Coronary artery (tissue), 2 donors: Measurements from ENCODE around the gene ZBTB40.

Experiments used
- DNase-seq: peaks from one replicate; pipeline ENCODE4 v3.0.0-alpha.2; 2017; ENCODE audit warnings: low spot score
- H3K27ac ChIP-seq, 2 donors: fragments of 200-600 bp; sonication (generic); one replicate each; pipeline ENCODE4 v1.5.1; 2016 to 2019
- H3K4me3 ChIP-seq: fragments of 200-600 bp; sonication (generic); 2 replicates; pipeline ENCODE4 v1.5.1; 2016; ENCODE audit warnings: mild to moderate bottlenecking, moderate library complexity
- CTCF ChIP-seq: fragments of 200-600 bp; sonication (generic); IDR thresholded peaks from one replicate; pipeline ENCODE4 v1.5.1; 2019; ENCODE audit warnings: antibody characterized with exemption

The ZBTB40 gene

GRCh38 chr1:22570140-22570909, 118.7 kb downstream of the ZBTB40 start:
- Histone ChIP-seq H3K4me3 (no peak overlapping the region), H3K27ac (no peak overlapping the region)
- TF ChIP-seq CTCF: no peak
- DNase-seq: no peak

GRCh38 chr1:22572818-22573217, 121.2 kb downstream of the ZBTB40 start:
- Histone ChIP-seq H3K27ac (no peak overlapping the region), H3K4me3 (no peak overlapping the region)
- no peak for TF ChIP-seq CTCF
- DNase-seq: no peak

- peak overlapping the region in 1 of 2 donors; percentile 56 for H3K27ac ChIP-seq
- no peak overlapping the region for H3K4me3 ChIP-seq
- no peak for TF ChIP-seq CTCF
- DNase-seq: no peak
Measured at GRCh38 chr1:22573237-22573636, 121.6 kb downstream of the ZBTB40 start.

- Histone ChIP-seq H3K27ac (no peak overlapping the region), H3K4me3 (no peak overlapping the region)
- DNase-seq: no peak
- TF ChIP-seq CTCF: no peak
Measured at GRCh38 chr1:22575532-22576149, 124.0 kb downstream of the ZBTB40 start.

GRCh38 chr1:22576150-22576544, 124.5 kb downstream of the ZBTB40 start:
- H3K27ac ChIP-seq: no peak overlapping the region
- TF ChIP-seq CTCF: no peak
- no peak overlapping the region for H3K4me3 ChIP-seq
- no peak for DNase-seq

- DNase-seq: no peak
- H3K27ac ChIP-seq: no peak overlapping the region
- no peak for TF ChIP-seq CTCF
- no peak overlapping the region for H3K4me3 ChIP-seq
Measured at GRCh38 chr1:22576617-22577016, 125.0 kb downstream of the ZBTB40 start.

GRCh38 chr1:22578732-22579361, 127.2 kb downstream of the ZBTB40 start:
- DNase-seq: no peak
- Histone ChIP-seq H3K4me3 (no peak overlapping the region), H3K27ac (no peak overlapping the region)
- TF ChIP-seq CTCF: no peak
